Upper lobe of right lung (tissue), 1 donor: Measurements from ENCODE around the gene FCHSD2. TPM values are rescaled to one million over a fixed set of nuclear protein-coding genes. Genes with fewer than 3 reads are reported as not detected.
"Not testable (repeated sequence)": the region's sequence is repeated elsewhere in the genome, so short reads cannot be mapped to it uniquely, and the experiment has no call there.

Experiments
- ATAC-seq: fragments of 200-7000 bp; cut with Tn5 transposase; one replicate; pipeline ENCODE4 v1.9.1; 2020; ENCODE audit warnings: mild to moderate bottlenecking, moderate library complexity
- DNase-seq: peaks from one replicate; pipeline ENCODE4 v3.0.0-alpha.2; 2020
- H3K27ac ChIP-seq: fragments of 200-600 bp; one replicate; pipeline ENCODE4 v1.8.0; 2022
- H3K27me3 ChIP-seq: fragments of 200-600 bp; one replicate; pipeline ENCODE4 v1.8.0; 2022; ENCODE audit warnings: mild to moderate bottlenecking
- H3K36me3 ChIP-seq: fragments of 200-600 bp; one replicate; pipeline ENCODE4 v1.8.0; 2022
- H3K4me1 ChIP-seq: fragments of 200-600 bp; one replicate; pipeline ENCODE4 v1.8.0; 2022
- H3K4me3 ChIP-seq: fragments of 200-600 bp; one replicate; pipeline ENCODE4 v1.8.0; 2022; ENCODE audit warnings: mild to moderate bottlenecking
- H3K9me3 ChIP-seq: fragments of 200-600 bp; one replicate; pipeline ENCODE4 v1.8.0; 2022
- intact Hi-C: fragments of 100-400 bp; cut with DNase I; formaldehyde crosslinking; loops from one replicate; pipeline ENCODE4 v1.11.0; 2022
- total RNA-seq: library from RNA; stranded (reverse); fragmentation: NEBNext Ultra II Directional; extraction: Animal tissue kit (Norgen Biotek cat#: 25700); gene quantifications from one replicate; pipeline ENCODE4 v1.2.1, GENCODE V29; 2021
- TF ChIP-seq, protein P1 (sequence below): fragments of 200-600 bp; IDR thresholded peaks from one replicate; pipeline ENCODE4 v1.8.0; 2022; ENCODE audit warnings: antibody characterized with exemption
- donor health status: DM: no; HTN: yes; CAD: no; lungs with severe emphysema.

Gene FCHSD2
- total RNA-seq, 1 donor from 2014 or later = 71.2 TPM

DNA sequence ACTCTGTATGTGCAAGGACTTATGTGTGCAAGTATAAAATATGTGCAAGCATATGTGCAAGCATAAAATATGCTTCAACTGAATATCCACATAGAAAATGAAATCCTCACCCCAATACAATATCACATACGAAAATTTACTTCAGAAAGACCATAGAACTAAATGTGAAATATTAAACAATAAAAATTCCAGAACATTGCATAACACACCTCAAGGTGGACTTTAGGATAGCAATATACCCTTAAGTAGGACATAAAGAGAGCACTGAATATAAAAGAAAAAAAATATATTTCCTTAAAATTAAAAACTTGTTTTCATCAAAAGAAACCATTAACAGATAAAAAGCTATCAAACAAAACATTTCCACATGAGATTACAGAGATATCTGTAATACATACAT, 67.8 kb downstream of the FCHSD2 start:
- no peak overlapping the region for H3K4me3 ChIP-seq
- peaks cover 30% of the 10 kb centered on the region for H3K4me1 ChIP-seq
- no peak overlapping the region for H3K27ac ChIP-seq
- intact Hi-C loops = no loop called here
- H3K9me3 ChIP-seq = no peaks in the 10 kb centered on the region
- H3K36me3 ChIP-seq = no peaks in the 10 kb centered on the region
- no peak for DNase-seq
- H3K27me3 ChIP-seq = no peaks in the 10 kb centered on the region
- no peak for ATAC-seq
- TF ChIP-seq, protein P1, sequence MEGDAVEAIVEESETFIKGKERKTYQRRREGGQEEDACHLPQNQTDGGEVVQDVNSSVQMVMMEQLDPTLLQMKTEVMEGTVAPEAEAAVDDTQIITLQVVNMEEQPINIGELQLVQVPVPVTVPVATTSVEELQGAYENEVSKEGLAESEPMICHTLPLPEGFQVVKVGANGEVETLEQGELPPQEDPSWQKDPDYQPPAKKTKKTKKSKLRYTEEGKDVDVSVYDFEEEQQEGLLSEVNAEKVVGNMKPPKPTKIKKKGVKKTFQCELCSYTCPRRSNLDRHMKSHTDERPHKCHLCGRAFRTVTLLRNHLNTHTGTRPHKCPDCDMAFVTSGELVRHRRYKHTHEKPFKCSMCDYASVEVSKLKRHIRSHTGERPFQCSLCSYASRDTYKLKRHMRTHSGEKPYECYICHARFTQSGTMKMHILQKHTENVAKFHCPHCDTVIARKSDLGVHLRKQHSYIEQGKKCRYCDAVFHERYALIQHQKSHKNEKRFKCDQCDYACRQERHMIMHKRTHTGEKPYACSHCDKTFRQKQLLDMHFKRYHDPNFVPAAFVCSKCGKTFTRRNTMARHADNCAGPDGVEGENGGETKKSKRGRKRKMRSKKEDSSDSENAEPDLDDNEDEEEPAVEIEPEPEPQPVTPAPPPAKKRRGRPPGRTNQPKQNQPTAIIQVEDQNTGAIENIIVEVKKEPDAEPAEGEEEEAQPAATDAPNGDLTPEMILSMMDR = no peak

DNA sequence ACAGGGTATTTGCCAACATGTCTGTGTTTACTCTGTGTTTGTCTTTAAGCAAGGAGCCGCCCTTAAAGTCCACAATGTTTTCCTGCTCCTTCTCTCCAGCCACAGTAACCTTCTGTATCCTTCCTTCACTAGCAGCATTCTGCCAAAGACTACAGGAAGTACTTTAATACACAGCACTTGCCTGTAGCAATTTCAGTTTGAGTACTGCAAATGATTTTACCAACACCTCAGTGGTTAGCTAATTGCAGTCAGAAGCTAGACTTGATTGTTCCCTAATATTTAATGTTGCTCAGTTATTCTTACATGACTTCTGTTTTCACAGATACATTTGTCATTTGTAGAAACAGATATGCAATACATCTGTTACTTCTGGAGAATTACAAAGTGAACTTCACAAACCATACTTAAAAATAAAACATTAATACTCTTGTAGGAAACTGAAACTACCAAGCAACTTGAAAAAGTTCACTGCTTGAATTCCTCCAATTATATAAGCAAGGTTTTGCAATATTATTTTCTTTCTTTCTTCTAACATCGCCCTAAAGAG, 69.1 kb downstream of the FCHSD2 start:
- ATAC-seq (peak; percentile 97), DNase-seq (no peak)
- peaks cover 30% of the 10 kb centered on the region for H3K4me1 ChIP-seq
- no peaks in the 10 kb centered on the region for H3K36me3 ChIP-seq
- TF ChIP-seq, protein P1 = no peak
- H3K27ac ChIP-seq = peak overlapping the region; percentile 64
- intact Hi-C loops = no loop called here
- no peaks in the 10 kb centered on the region for H3K27me3 ChIP-seq
- H3K9me3 ChIP-seq = no peaks in the 10 kb centered on the region
- peak overlapping the region; percentile 14 for H3K4me3 ChIP-seq

DNA sequence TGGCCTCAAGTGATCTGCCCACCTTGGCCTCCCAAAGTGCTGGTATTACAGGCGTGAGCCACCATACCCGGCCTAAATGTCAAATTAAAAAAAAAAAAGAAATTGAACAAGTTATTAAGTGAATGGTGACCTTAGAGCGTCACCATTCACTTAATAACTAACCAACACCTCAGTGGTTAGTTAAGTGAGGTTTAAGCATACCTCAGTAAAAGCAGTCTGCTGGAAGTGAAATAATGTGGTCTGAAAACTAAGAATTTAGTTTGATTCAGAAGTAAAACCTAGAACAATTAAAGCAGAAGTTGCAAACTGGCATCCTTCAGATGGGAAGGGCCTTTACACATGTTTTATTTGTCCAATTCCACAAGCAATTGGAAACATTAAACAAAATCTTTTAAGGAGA, 71.5 kb downstream of the FCHSD2 start:
- H3K4me3 ChIP-seq = no peak overlapping the region
- H3K4me1 ChIP-seq = peaks cover 30% of the 10 kb centered on the region
- intact Hi-C loops = no loop called here

DNA sequence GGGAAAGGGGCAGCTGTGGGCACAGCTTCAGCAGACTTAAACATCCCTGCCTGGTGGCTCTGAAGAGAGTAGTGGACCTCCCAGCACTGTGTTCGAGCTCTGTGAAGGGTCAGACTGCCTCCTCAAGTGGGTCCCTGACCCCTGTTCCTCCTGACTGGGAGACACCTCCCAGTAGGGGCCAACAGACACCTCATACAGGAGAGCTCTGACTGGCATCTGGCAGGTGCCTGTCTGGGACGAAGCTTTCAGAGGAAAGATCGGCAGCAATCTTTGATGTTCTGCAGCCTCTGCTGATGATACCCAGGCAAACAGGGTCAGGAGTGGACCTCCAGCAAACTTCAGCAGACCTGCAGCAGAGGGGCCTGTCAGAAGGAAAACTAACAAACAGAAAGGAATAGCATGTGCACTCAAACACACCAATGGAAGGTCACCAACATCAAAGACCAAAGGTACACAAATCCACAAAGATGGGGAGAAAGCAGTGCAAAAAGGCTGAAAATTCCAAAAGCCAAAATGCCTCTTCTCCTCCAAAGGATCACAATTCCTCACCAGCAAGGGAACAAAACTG, 80.2 kb downstream of the FCHSD2 start:
- DNase-seq, H3K27ac ChIP-seq, H3K27me3 ChIP-seq, H3K4me3 ChIP-seq, H3K9me3 ChIP-seq, ATAC-seq, H3K36me3 ChIP-seq, intact Hi-C loops: not testable (repeated sequence)
- peaks cover 10% of the 10 kb centered on the region for H3K4me1 ChIP-seq

More for the DNA sequence above, 71.5 kb downstream of the FCHSD2 start:
- TF ChIP-seq, protein P1 = no peak
- DNase-seq = no peak
- Histone ChIP-seq H3K27me3 (no peaks in the 10 kb centered on the region), H3K9me3 (no peaks in the 10 kb centered on the region), H3K27ac (no peak overlapping the region), H3K36me3 (no peaks in the 10 kb centered on the region)
- ATAC-seq = no peak

DNA sequence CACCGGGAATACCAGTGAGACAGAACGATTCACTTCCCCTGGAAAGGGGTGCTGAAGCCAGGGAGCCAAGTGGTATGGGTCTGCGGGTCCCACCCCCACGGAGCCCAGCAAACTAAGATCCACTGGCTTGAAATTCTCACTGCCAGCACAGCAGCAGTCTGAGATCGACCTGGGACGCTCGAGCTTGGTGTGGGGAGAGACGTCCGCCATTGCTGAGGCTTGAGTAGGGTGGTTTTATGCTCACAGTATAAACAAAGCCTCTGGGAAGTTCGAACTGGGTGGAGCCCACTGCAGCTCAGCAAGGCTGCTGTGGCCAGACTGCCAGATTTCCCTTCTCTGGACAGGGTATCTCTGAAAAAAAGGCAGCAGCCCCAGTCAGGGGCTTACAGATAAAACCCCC, 80.7 kb downstream of the FCHSD2 start:
- H3K27ac ChIP-seq, DNase-seq, ATAC-seq, H3K36me3 ChIP-seq, H3K4me3 ChIP-seq, H3K27me3 ChIP-seq, intact Hi-C loops, H3K9me3 ChIP-seq: not testable (repeated sequence)
- H3K4me1 ChIP-seq = peaks cover 10% of the 10 kb centered on the region

DNA sequence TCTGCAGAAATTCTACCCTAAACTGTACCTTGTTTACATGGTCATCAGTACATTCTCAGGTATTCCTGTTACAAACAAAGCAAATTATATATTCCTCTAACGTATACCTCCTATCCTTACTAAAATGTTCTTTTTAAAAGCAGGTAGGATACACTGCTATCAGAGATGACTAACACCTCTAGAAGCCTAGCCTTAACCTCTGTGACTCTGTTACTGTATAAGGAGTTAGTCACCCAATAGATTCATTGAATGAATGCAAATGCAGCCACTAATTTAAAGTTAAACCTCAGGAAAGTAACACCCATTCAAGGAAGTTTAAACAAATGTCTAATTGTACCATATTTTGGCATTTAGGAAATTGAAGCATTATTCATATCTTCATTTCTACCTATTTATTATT, 82.2 kb downstream of the FCHSD2 start:
- Histone ChIP-seq H3K36me3 (no peaks in the 10 kb centered on the region), H3K4me1 (peaks cover 10% of the 10 kb centered on the region), H3K9me3 (no peaks in the 10 kb centered on the region), H3K4me3 (no peak overlapping the region), H3K27ac (no peak overlapping the region), H3K27me3 (no peaks in the 10 kb centered on the region)
- ATAC-seq = no peak
- intact Hi-C loops = no loop called here
- TF ChIP-seq, protein P1 = no peak
- DNase-seq = no peak
